ENCODE measurements around the gene CAP1. TPM values are rescaled to one million over a fixed set of nuclear protein-coding genes. Genes with fewer than 3 reads are reported as not detected.

The CAP1 gene
- total RNA-seq, 1 experiment from 2014 or later = 255 TPM

- H3K27ac ChIP-seq (ENCODE audit: insufficient read length, low read depth, low read length) = no peak overlapping the region
- H3K36me3 Mint-ChIP-seq (ENCODE audit: insufficient read depth in 1 of 3, low read depth in 3 of 3) = peaks cover 15 to 32% (median 17%) of the 10 kb centered on the region in 3 experiments
- no peak overlapping the region for H2BK120ac ChIP-seq (ENCODE audit: low read depth, low read length, poor library complexity, severe bottlenecking)
- no peak overlapping the region for H3K4ac ChIP-seq (ENCODE audit: low read depth, low read length)
- no peak for TF ChIP-seq CTCF (conservative IDR thresholded peaks at IDR 0.05)
- H3K9ac ChIP-seq (ENCODE audit: extremely low read depth, insufficient read length, low read length) = no peak overlapping the region
- H2BK20ac ChIP-seq (ENCODE audit: low read depth, low read length, poor library complexity, severe bottlenecking) = no peak overlapping the region
- H3K23me2 ChIP-seq (ENCODE audit: insufficient read length, low read depth, low read length, poor library complexity, severe bottlenecking) = peaks cover 14% of the 10 kb centered on the region
- H3K79me1 ChIP-seq (ENCODE audit: insufficient read depth, low read depth, low read length, poor library complexity, severe bottlenecking) = peaks cover 10% of the 10 kb centered on the region
- no peak overlapping the region for H2BK5ac ChIP-seq (ENCODE audit: insufficient read length, low read length)
- no peaks in the 10 kb centered on the region for H3K27me3 Mint-ChIP-seq (ENCODE audit: low read depth)
- no peak overlapping the region for H3K18ac ChIP-seq (ENCODE audit: insufficient read length, low read depth, low read length)
- no CpG with 5 or more reads among the region's 4 CpGs for WGBS (ENCODE audit: extremely low coverage, insufficient read length, low lambda C conversion rate)
- no peak overlapping the region for H3K4me2 ChIP-seq (ENCODE audit: insufficient read depth, insufficient read length, low read length)
- no peak overlapping the region for H2BK12ac ChIP-seq (ENCODE audit: insufficient read length, low read depth, low read length)
- DNase-seq = no peak
- no peak overlapping the region for H2BK15ac ChIP-seq (ENCODE audit: low read depth, low read length)
- H3K27ac Mint-ChIP-seq = peak overlapping the region in 1 of 3 experiments; percentile 54; a peak in 1 of 7 replicates
- no peaks in the 10 kb centered on the region; the same call in none of the 2 replicates for H3K4me1 ChIP-seq (ENCODE audit: insufficient read depth, low read length)
- no peak overlapping the region for H4K5ac ChIP-seq (ENCODE audit: insufficient read length, low read depth, low read length)
- H4K20me1 ChIP-seq (ENCODE audit: control insufficient read depth, insufficient read depth, insufficient read length) = no peaks in the 10 kb centered on the region
- H3K9me3 ChIP-seq (ENCODE audit: control insufficient read depth, low read depth, low read length) = no peaks in the 10 kb centered on the region
- no peak overlapping the region for H3K56ac ChIP-seq (ENCODE audit: insufficient read length, low read depth, low read length)
- no peak overlapping the region for H3K23ac ChIP-seq (ENCODE audit: insufficient read length, low read depth, low read length)
- peaks cover 15 to 23% of the 10 kb centered on the region in 2 experiments for H3K4me1 Mint-ChIP-seq
- no peaks in the 10 kb centered on the region for H3K9me3 Mint-ChIP-seq
- peaks cover 30% of the 10 kb centered on the region for H3K79me2 ChIP-seq (ENCODE audit: insufficient read depth, low read length)
- H3T11ph ChIP-seq (ENCODE audit: low read length) = no peak overlapping the region
- no peak overlapping the region for H3K14ac ChIP-seq (ENCODE audit: insufficient read depth, low read length)
- no peak overlapping the region for H4K8ac ChIP-seq (replicated peaks; ENCODE audit: insufficient read length, low read depth, low read length)
- no peak overlapping the region for H4K91ac ChIP-seq (ENCODE audit: insufficient read length, low read depth, low read length)
- H2AFZ ChIP-seq (ENCODE audit: low read length) = no peak overlapping the region
- no peak overlapping the region for H2AK5ac ChIP-seq (ENCODE audit: insufficient read length, low read length)
- no peaks in the 10 kb centered on the region for H3K27me3 ChIP-seq (ENCODE audit: insufficient read depth, low read length)
- H3K4me3 Mint-ChIP-seq = peak overlapping the region; percentile 34 to 94
These were observed 1.8 kb downstream of the CAP1 start for GRCh38 chr1:40042341-40042740.
